HepG2 (cell line): Measurements from ENCODE around the gene ATRIP.

Experiments used
- BRF2 ChIP-seq: sonication (generic); formaldehyde crosslinking; IDR thresholded peaks from 2 replicates; pipeline ENCODE4 v1.8.1; 2022; ENCODE audit warnings: mild to moderate bottlenecking, missing genetic modification reagents
- EP300 ChIP-seq, 3 experiments: sonication (generic) in 1 of 3; formaldehyde crosslinking in 1 of 3; IDR thresholded peaks; 2 replicates each; pipeline versions ENCODE4 v1.5.1 to v1.6.1; 2011 to 2020; ENCODE audit warnings: low read depth in 2 of 3, low read length in 2 of 3, borderline replicate concordance in 1 of 3, improper control_type of control experiment in 1 of 3, mild to moderate bottlenecking in 1 of 3, missing genetic modification reagents in 1 of 3, moderate library complexity in 1 of 3
- ESRRA ChIP-seq: sonication (generic); formaldehyde crosslinking; IDR thresholded peaks from 2 replicates; pipeline ENCODE4 v1.5.1; 2020; ENCODE audit warnings: mild to moderate bottlenecking, low read depth, missing genetic modification reagents
- HMG20B ChIP-seq: conservative IDR thresholded peaks from 2 replicates; pipeline ENCODE4 v1.6.1; 2016; ENCODE audit warnings: missing genetic modification reagents, missing compliant biosample characterization
- KDM5B ChIP-seq: sonication (generic); formaldehyde crosslinking; IDR thresholded peaks from 2 replicates; pipeline ENCODE4 v1.4.0; 2020; ENCODE audit warnings: missing genetic modification reagents, mild to moderate bottlenecking, borderline replicate concordance
- RNF219 ChIP-seq: sonication (generic); formaldehyde crosslinking; IDR thresholded peaks from 2 replicates; pipeline ENCODE4 v1.5.0; 2020; ENCODE audit warnings: mild to moderate bottlenecking, missing genetic modification reagents
- SMC3 ChIP-seq: IDR thresholded peaks from 2 replicates; pipeline ENCODE4 v1.6.1; 2011; ENCODE audit warnings: low read length, improper control_type of control experiment
- SUZ12 ChIP-seq: fragments of 150-350 bp; IDR thresholded peaks from 2 replicates; pipeline ENCODE4 v1.6.1; 2014; ENCODE audit warnings: low read depth, low read length
- TEF ChIP-seq: sonication (generic); formaldehyde crosslinking; IDR thresholded peaks from 2 replicates; pipeline ENCODE4 v1.5.0; 2020; ENCODE audit warnings: missing genetic modification reagents
- THAP7 ChIP-seq: sonication (generic); formaldehyde crosslinking; IDR thresholded peaks from 2 replicates; pipeline ENCODE4 v1.8.1; 2023; ENCODE audit warnings: mild to moderate bottlenecking, missing genetic modification reagents
- YY1 ChIP-seq: IDR thresholded peaks from 2 replicates; pipeline ENCODE4 v1.6.1; 2011; ENCODE audit warnings: low read length, low read depth, moderate library complexity, mild to moderate bottlenecking; ENCODE audit not compliant: insufficient read depth, insufficient replicate concordance
- ZNF382 ChIP-seq: sonication (generic); formaldehyde crosslinking; IDR thresholded peaks from 2 replicates; pipeline ENCODE4 v1.5.0; 2020; ENCODE audit warnings: missing genetic modification reagents, mild to moderate bottlenecking, borderline replicate concordance
- ZNF44 ChIP-seq: sonication (generic); formaldehyde crosslinking; IDR thresholded peaks from 2 replicates; pipeline ENCODE4 v1.5.1; 2020; ENCODE audit warnings: mild to moderate bottlenecking, missing genetic modification reagents
- ZZZ3 ChIP-seq: sonication (generic); formaldehyde crosslinking; IDR thresholded peaks from 2 replicates; pipeline ENCODE4 v1.4.0; 2020; ENCODE audit warnings: missing genetic modification reagents, mild to moderate bottlenecking, borderline replicate concordance

GRCh38 chr3:48399387-48400172 lies 47.0 kb upstream of the ATRIP start:
- TF ChIP-seq TEF (CRISPR knock-in tag) (no peak), THAP7 (no peak), ZZZ3 (no peak), SUZ12 (no peak), BRF2 (no peak), YY1 (no peak), ZNF44 (no peak), SMC3 (no peak), EP300 (IDR thresholded peaks at IDR 0.05; ENCODE audit: low read depth in 2 of 2, low read length in 2 of 2) (no peak), EP300 (CRISPR knock-in tag; IDR thresholded peaks at IDR 0.05; ENCODE audit: borderline replicate concordance) (no peak), HMG20B (CRISPR knock-in tag) (no peak), ZNF382 (CRISPR knock-in tag) (no peak), KDM5B (CRISPR knock-in tag) (0 out of 2 replicates have a peak, but pooled peaks have one; percentile 44), RNF219 (no peak), ESRRA (CRISPR knock-in tag) (no peak)
